Measurements from ENCODE around the gene CEP164. TPM values are rescaled to one million over a fixed set of nuclear protein-coding genes. Genes with fewer than 3 reads are reported as not detected.
A peak's percentile ranks its signal among the peaks of the same experiment; 100 is the strongest.

Gene CEP164
- total and polyA plus RNA-seq, 9 of the 15 experiments (the other 6 are each of a cell fraction or from before 2014, with no cell fraction given), result 2.1 to 16.5 (median 10.4) TPM

DNA sequence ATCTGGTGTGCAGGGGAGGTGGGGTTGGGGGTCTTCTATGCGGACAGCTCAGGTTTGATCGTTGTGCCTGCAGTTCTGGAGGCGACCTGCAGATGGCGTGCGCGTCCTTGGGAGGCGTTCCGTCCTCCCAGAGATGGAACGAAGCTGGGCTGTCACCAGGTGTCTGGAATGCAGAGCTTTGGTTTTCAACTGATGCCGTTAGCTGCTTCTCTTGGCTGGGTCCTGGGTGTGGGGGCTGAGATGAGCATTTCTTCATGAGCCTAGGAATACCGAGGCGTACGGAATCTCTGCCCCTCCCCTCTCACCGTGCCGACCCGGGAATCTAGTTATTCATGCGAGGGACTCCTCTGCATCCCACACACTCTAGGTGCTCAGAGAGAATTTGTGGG, 98.6 kb downstream of the CEP164 start (continued):
- no peak for TF ChIP-seq KDM5B (IDR thresholded peaks at IDR 0.05; ENCODE audit: insufficient replicate concordance, low read depth, low read length)
- TF ChIP-seq, protein P1, sequence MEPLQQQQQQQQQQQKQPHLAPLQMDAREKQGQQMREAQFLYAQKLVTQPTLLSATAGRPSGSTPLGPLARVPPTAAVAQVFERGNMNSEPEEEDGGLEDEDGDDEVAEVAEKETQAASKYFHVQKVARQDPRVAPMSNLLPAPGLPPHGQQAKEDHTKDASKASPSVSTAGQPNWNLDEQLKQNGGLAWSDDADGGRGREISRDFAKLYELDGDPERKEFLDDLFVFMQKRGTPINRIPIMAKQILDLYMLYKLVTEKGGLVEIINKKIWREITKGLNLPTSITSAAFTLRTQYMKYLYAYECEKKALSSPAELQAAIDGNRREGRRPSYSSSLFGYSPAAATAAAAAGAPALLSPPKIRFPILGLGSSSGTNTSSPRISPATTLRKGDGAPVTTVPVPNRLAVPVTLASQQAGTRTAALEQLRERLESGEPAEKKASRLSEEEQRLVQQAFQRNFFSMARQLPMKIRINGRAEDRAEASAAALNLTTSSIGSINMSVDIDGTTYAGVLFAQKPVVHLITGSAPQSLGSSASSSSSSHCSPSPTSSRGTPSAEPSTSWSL (CRISPR knock-in tag; IDR thresholded peaks at IDR 0.05; ENCODE audit: borderline replicate concordance), result no peak
- no peak for TF ChIP-seq PHF8 (IDR thresholded peaks at IDR 0.05; ENCODE audit: borderline replicate concordance, low read length)
- TF ChIP-seq KLF6 (CRISPR knock-in tag; IDR thresholded peaks at IDR 0.05; ENCODE audit: borderline replicate concordance), result no peak
- no peak for TF ChIP-seq SLC30A9 (CRISPR knock-in tag; IDR thresholded peaks at IDR 0.05)
- no peak for TF ChIP-seq NFIX (CRISPR knock-in tag; IDR thresholded peaks at IDR 0.05; ENCODE audit: low read depth)
- no peak for TF ChIP-seq KDM2B (CRISPR knock-in tag; IDR thresholded peaks at IDR 0.05)
- TF ChIP-seq BRF1 (IDR thresholded peaks at IDR 0.05; ENCODE audit: borderline replicate concordance, extremely low read depth, insufficient read length), result no peak
- no peak for TF ChIP-seq RBM34 (IDR thresholded peaks at IDR 0.05; ENCODE audit: borderline replicate concordance, insufficient read depth, low read length)
- peak; percentile 33; the same call in 1 of the 2 replicates for TF ChIP-seq ZNF263 (CRISPR knock-in tag; IDR thresholded peaks at IDR 0.05; ENCODE audit: borderline replicate concordance)
- no peak for TF ChIP-seq ZNF644 (tag; IDR thresholded peaks at IDR 0.05; ENCODE audit: low read depth)
- TF ChIP-seq SMARCE1 (IDR thresholded peaks at IDR 0.05), result no peak
- no peak for TF ChIP-seq NR2C2 (CRISPR knock-in tag; IDR thresholded peaks at IDR 0.05)
- TF ChIP-seq NR2C2 (tag; IDR thresholded peaks at IDR 0.05), result no peak
- no peak for TF ChIP-seq U2AF1 (optimal IDR thresholded peaks at IDR 0.05; ENCODE audit: low read depth, low read length)
- TF ChIP-seq, protein P2, sequence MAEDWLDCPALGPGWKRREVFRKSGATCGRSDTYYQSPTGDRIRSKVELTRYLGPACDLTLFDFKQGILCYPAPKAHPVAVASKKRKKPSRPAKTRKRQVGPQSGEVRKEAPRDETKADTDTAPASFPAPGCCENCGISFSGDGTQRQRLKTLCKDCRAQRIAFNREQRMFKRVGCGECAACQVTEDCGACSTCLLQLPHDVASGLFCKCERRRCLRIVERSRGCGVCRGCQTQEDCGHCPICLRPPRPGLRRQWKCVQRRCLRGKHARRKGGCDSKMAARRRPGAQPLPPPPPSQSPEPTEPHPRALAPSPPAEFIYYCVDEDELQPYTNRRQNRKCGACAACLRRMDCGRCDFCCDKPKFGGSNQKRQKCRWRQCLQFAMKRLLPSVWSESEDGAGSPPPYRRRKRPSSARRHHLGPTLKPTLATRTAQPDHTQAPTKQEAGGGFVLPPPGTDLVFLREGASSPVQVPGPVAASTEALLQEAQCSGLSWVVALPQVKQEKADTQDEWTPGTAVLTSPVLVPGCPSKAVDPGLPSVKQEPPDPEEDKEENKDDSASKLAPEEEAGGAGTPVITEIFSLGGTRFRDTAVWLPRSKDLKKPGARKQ (CRISPR knock-in tag; IDR thresholded peaks at IDR 0.05), result no peak
- no peak for TF ChIP-seq TCF15 (CRISPR knock-in tag; IDR thresholded peaks at IDR 0.05)
- no peak for TF ChIP-seq RNF2 (IDR thresholded peaks at IDR 0.05)
- no peak for TF ChIP-seq L3MBTL2 (IDR thresholded peaks at IDR 0.05)
- TF ChIP-seq SOX6 (IDR thresholded peaks at IDR 0.05), result no peak
- no peak for TF ChIP-seq ZBTB5 (IDR thresholded peaks at IDR 0.05)
- TF ChIP-seq RAD51 (IDR thresholded peaks at IDR 0.05; ENCODE audit: borderline replicate concordance, low read depth), result no peak
- TF ChIP-seq, protein P3, sequence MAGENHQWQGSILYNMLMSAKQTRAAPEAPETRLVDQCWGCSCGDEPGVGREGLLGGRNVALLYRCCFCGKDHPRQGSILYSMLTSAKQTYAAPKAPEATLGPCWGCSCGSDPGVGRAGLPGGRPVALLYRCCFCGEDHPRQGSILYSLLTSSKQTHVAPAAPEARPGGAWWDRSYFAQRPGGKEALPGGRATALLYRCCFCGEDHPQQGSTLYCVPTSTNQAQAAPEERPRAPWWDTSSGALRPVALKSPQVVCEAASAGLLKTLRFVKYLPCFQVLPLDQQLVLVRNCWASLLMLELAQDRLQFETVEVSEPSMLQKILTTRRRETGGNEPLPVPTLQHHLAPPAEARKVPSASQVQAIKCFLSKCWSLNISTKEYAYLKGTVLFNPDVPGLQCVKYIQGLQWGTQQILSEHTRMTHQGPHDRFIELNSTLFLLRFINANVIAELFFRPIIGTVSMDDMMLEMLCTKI (IDR thresholded peaks at IDR 0.05; ENCODE audit: partially characterized antibody), result no peak
